GM21360 (cell line): ENCODE results near the gene PPP1R8.
"Not testable (repeated sequence)": the region's sequence is repeated elsewhere in the genome, so short reads cannot be mapped to it uniquely, and the experiment has no call there.

Experiments used
- ATAC-seq: cut with Tn5 transposase; IDR thresholded peaks from one replicate; pipeline ENCODE4 v1.9.1; 2021; ENCODE audit warnings: mild to moderate bottlenecking, moderate library complexity; ENCODE audit not compliant: unreplicated experiment

PPP1R8 gene

GRCh38 chr1:27869719-27870085 is 39.1 kb downstream of the PPP1R8 start:
- ATAC-seq = no peak

- not testable (repeated sequence) for ATAC-seq
Measured at GRCh38 chr1:27871076-27871475, 40.5 kb downstream of the PPP1R8 start.

- peak; percentile 33 for ATAC-seq
Measured at GRCh38 chr1:27872059-27872801, 41.6 kb downstream of the PPP1R8 start, which contains the start of gene THEMIS2. TSS of gene THEMIS2 (plus strand) at chr1:27872544. CDS start at chr1:27872572, 28 bp downstream.

DNA sequence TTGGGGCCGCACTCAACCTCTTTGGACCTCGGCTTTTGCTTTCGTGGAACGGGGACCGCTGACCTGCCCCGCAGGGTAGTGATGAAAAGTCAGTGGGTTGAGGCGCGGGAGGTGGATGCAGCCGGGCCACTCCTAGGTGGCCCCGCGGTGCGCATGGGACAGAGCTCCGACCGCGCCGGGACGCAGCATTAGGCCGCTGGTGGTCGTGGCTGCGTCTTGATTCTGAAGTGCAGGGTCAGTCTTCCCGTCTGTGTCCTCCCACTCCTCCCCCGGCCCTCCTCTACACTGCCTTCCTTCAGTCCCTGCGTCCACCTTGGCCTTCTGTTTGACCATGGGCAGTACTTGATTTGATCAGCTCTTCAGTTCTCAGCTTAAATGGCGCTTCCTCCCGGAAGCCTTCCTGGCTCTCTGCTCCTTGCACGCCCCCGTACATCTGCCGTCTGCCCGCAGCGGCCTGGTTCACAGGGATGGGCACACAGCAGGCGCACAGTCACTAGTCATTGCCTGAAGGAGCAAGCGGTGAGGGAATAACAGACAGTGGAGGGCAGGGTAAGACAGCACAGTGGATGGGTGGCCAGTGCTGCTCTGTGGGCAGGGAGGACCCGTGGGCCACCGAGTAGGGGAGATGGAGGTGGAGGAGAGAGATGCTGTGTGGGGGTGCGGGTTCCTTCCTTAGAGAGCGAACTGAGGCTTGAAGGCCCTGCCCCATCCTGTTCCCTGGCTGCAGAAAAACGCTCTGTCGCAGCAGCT is 42.4 kb downstream of the PPP1R8 start:
- ATAC-seq = peak; percentile 9

DNA sequence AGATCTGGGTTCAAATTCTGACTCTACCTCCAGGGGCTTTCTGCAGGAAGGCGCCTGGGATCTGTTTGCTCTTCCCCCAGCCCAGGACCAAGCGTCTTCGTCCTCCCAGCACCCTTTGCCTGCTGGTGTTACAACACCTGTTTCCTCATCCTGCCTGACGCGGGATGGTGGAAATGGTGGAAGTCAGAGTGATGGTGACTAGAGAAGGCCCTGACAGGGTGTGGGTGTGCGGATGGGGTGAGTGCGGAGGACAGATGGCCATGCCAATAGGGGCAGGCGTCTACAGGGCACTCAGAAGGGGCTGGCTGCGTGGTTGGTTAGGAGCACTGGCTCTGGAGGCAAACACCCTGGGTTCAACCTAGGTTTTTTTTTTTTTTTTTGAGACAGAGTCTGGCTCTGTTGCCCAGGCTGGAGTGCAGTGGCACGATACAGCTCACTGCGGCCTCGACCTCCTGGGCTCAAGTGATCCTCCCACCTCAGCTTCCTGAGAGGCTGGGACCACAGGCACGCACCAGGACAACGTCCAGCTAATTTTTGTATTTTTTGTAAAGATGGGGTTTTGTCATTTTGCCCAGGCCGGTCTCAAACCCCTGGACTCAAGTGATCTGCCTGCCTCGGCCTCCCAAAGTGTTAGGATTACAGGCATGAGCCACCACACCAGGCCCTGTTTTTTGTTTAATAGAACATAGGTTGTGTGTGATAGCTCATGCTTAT is 43.2 kb downstream of the PPP1R8 start:
- ATAC-seq = no peak

DNA sequence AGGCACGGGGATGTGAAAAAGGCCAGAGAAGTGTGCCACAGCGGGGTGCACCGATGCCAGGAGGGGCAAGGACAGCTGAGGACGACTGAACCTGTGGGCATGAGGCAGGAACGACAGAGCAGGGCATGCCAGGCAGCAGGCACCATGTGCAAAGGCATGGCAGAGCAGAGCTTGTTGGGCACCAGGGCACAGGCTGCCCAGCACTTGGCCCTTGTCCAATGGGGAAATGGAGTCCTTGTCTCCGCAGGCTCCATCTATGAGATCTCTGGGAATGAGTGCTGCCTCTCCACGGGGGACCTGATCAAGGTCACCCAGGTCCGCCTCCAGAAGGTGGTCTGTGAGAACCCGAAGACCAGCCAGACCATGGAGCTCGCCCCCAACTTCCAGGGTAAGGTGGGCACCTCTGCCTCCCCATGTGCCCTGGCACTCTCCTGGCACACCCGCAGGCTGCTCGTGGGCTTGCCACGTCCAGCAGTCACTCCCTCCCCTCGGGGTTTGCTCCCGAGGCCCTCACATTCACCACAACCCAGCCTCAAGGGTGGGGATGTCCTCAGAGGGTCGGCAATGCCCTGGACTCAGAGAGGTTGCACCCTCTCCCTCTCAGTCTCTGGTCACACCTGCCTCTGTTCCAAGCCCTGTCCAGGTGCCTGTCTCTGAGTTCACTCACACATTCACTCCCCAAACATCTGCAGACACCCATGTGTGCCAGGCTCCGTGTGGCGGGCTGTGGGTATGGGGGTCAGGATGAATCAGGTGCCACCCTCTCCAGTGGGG is 45.9 kb downstream of the PPP1R8 start:
- no peak for ATAC-seq

DNA sequence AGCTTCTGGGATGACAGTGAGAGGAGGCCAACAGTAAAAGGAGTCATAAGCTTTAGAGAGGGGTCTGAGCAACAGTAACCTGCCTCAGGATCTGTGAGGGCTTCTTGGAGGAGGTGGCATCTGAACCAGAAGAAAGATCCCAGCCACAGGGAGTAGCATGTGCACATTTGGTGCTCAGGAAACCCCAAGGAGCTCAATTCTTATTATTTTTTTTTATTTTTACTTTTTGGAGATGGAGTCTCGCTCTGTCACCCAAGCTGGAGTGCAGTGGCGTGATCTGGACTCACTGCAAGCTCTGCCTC is 46.5 kb downstream of the PPP1R8 start:
- ATAC-seq = no peak

DNA sequence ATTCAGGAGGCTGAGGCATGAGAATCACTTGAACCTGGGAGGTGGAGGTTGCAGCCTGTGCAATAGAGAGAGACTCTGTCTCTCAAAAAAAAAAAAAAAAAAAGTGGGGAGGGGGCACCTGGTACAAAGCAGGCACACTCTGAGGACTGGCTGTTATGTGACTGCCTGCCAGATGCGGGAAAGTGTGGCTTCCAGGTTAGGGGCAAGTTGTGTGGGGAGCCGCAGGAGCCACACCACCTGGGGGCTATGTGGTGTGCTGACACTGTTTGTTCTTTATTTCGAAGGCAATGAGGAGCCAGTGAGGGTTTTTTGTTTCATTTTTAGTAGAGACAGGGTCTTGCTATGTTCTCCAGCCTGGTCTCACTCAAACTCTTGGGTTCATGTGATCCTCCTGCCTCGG is 47.5 kb downstream of the PPP1R8 start:
- no peak for ATAC-seq

DNA sequence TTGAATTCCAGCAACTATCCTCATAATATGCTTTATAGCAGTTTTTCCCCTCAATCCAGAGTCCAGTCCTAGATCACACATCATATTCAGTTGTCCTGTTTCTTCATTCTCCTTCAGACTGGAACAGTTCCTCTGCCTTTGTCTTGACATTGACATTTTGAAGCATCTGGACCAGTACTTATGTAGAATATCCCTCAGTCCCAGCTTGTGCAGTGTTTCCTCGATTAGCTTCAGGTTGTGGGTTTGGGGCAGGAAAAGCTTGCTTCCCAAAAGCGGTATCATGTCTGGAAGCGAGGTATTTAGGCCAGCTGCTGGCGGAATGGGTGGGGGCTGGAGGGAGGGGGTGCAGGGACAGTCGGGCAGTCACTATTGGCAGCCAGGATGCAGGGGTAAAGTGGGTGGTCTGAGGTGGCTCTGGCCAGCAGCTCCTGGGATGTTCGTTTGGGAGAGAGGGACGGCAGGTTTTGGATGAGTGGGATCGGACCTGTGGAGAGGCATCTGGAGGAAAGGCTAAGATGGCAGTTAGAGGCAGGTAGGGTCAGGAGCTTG is 48.3 kb downstream of the PPP1R8 start:
- no peak for ATAC-seq

- ATAC-seq = no peak
Measured at GRCh38 chr1:27879374-27880082, 48.9 kb downstream of the PPP1R8 start.

GRCh38 chr1:27882543-27882903 is 51.9 kb downstream of the PPP1R8 start:
- ATAC-seq = no peak

- no peak for ATAC-seq
Measured at GRCh38 chr1:27883536-27883935, 53.0 kb downstream of the PPP1R8 start.

DNA sequence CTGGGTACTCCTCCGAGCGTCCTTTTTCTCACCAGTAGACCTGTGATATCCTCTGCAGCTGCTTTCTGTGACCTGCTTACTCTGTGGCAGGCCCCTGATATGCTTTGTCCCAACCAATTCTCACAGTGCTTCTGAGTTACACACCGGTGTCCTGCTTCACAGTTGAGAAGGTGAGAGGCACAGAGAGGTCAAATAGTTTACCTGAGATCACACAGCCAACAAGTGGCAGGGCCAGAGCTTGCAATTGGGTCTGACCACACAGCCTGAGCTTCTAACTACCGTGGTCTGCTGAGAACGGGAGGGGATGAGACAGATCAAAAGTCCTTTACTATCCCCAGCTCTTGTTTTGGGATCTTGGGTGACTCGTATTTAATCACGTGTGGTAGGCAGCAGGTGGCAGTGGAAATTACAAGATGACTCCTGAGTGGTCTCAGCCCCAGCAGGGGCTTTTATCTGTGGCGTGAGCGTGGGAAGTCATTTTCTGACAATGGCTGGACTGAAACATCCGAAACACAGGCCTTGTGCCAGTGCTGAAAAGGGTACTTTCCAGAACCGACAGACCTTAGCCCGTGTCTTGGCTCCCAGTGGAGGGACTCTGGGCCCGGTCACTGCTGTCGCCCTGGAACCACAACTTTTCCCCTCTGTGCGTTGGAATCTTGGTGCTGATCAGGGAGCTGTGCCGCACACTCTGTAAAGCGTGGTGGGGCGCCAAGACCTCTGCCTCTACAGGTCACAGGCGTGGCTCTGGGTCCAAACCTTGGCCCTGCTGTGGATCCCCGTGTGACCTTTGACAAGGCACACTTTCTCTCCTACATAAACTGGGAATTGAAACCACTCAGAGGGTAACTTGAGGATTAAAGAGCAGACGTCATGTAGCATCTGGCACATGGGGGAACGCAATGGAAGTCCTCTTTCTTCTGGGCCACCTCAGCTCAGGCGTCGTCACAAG is 53.7 kb downstream of the PPP1R8 start:
- peak; percentile 50 for ATAC-seq

- no peak for ATAC-seq
Measured at GRCh38 chr1:27885114-27885528, 54.5 kb downstream of the PPP1R8 start.

DNA sequence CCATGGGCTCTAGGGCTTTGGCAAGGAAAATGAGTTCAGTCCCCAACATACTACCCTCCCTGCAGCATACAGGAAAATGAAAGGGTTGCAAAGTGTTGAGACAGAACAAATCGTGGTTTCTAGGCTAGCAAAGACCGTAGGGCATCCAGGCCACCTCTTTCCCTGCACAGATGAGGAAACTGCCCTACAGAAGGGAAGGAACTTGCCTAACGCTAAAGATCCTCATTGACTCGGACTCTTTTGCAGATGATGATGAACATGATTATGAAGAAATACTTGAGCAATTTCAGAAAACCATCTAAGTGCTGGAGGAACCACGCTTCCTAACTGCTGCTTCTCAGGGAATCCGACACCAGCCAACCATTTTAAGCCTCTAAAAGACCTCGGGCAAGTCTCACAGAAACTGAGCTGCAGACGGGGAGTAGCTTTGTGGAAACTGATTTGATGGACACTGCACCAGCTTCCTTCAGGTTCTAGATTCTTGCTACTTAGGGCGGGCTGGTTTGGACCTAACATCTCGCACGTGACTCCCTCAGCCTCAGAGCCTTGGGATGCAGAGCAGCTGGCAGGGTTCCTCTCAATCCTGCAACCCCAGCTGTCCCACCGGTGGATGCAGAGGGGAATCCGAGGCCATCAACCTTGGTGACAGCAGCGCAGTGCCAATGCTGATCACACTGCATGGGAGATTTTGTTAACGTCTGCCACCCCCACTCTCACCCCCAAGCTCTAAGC is 55.2 kb downstream of the PPP1R8 start:
- no peak for ATAC-seq

- ATAC-seq = no peak
Measured at GRCh38 chr1:27886353-27886679, 55.7 kb downstream of the PPP1R8 start.

GRCh38 chr1:27886744-27887143 is 56.2 kb downstream of the PPP1R8 start:
- no peak for ATAC-seq

DNA sequence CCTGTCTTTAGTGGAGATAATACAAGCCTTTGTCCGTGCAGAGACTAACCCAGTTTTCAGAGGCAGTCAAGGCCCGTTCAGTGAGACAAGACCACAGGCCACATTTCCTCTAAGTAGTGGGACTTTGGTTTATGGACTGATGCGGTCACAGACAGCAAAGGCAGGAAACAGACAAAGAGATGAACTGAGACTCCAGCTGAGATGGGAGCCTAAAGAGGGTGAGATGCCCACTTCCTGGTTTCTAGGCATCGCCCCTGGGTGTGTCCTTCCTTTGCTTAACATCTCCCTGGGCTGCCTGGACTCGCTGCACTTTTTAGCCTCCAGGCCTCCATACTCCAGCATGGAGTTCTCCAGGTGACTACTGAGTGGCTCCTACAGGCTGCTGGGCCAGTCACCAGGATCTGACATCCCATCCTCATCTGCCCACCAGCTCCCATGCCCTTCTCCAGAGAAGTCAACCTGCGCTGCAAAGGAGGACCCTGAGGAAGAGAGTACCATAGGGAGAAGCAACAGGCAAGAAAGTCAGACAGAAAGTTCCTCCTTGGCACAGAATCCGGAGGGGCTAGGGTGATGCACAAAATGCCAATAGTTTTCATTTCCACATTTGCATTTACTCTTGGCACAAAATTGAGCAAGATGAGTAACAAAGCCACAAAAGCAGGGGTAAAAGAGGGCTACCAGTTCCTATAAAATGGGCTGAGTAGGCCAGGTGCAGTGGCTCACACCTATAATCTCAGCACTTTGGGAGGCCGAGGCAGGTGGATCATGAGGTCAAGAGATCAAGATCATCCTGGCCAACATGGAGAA is 56.8 kb downstream of the PPP1R8 start:
- no peak for ATAC-seq
